22Rv1 (cell line): Measurements from ENCODE around the gene DNAH8.

Source experiments
- CTCF ChIP-seq: fragments of 450-650 bp; IDR thresholded peaks from 2 replicates; pipeline ENCODE4 v1.5.1; 2017; ENCODE audit warnings: mild to moderate bottlenecking
- ZFX ChIP-seq: fragments of 450-650 bp; IDR thresholded peaks from 2 replicates; pipeline ENCODE4 v1.6.1; 2017; ENCODE audit warnings: antibody characterized with exemption, borderline replicate concordance

DNA sequence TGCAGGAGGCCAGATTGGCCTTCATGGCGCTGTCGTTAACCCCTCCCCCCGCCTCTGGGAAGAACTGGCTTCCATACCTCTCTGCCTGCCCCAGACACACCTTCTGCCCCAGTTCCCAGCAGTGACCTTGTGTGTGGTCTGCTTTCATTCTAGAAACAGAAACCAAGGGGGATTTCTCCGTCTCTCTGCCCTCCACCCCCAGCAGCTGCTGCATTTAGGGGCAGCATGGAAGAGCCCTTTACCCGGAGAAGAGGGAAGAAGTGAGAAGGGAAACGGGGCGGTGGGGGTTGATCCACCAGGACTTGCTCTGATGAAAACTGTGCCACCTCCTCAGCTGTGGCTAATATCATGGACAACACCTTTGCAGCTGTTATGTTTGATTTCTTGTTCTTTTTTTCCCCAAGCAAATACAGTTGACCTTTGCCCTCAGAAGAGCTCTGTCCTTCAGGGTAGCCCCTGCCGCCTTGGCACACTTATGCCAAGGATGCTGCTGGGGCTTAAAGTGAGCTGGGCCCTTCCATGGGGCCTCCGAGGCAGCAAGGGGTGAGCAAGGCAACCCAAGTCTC lies 339.5 kb downstream of the DNAH8 start:
- TF ChIP-seq CTCF (no peak), ZFX (no peak)
